Measurements from ENCODE around the gene ETV6.

The ETV6 gene

GRCh38 chr12:11653215-11653753 is 3.8 kb downstream of the ETV6 start:
- no peak overlapping the region for H3K27ac ChIP-seq
- TF ChIP-seq CTCF (IDR thresholded peaks at IDR 0.05), result no peak

- TF ChIP-seq ZFX (IDR thresholded peaks at IDR 0.05; ENCODE audit: borderline replicate concordance) (no peak), CTCF (IDR thresholded peaks at IDR 0.05) (no peak)
- no peak overlapping the region for H3K27ac ChIP-seq
Measured at GRCh38 chr12:11654338-11654737, 4.9 kb downstream of the ETV6 start.

GRCh38 chr12:11654802-11655201 is 5.3 kb downstream of the ETV6 start:
- H3K27ac ChIP-seq, result no peak overlapping the region

GRCh38 chr12:11655842-11656241 is 6.4 kb downstream of the ETV6 start:
- TF ChIP-seq ZFX (IDR thresholded peaks at IDR 0.05; ENCODE audit: borderline replicate concordance) (no peak), CTCF (IDR thresholded peaks at IDR 0.05) (no peak)
- no peak overlapping the region for H3K27ac ChIP-seq

More at GRCh38 chr12:11654802-11655201, 5.3 kb downstream of the ETV6 start:
- TF ChIP-seq CTCF (IDR thresholded peaks at IDR 0.05), result no peak
- TF ChIP-seq ZFX (IDR thresholded peaks at IDR 0.05; ENCODE audit: borderline replicate concordance), result no peak

- no peak for TF ChIP-seq CTCF (IDR thresholded peaks at IDR 0.05)
- TF ChIP-seq ZFX (IDR thresholded peaks at IDR 0.05; ENCODE audit: borderline replicate concordance), result no peak
- no peak overlapping the region for H3K27ac ChIP-seq
Measured at GRCh38 chr12:11656550-11656949, 7.1 kb downstream of the ETV6 start.

- no peak overlapping the region for H3K27ac ChIP-seq
- no peak for TF ChIP-seq CTCF (IDR thresholded peaks at IDR 0.05)
- no peak for TF ChIP-seq ZFX (IDR thresholded peaks at IDR 0.05; ENCODE audit: borderline replicate concordance)
Measured at GRCh38 chr12:11657511-11657910, 8.0 kb downstream of the ETV6 start.

- no peak overlapping the region for H3K27ac ChIP-seq
- TF ChIP-seq CTCF (IDR thresholded peaks at IDR 0.05) (no peak), ZFX (IDR thresholded peaks at IDR 0.05; ENCODE audit: borderline replicate concordance) (no peak)
Measured at GRCh38 chr12:11658791-11659190, 9.3 kb downstream of the ETV6 start.
